Hepatocyte (in vitro differentiated cells): ENCODE results near the gene SORL1-AS1.

Experiments
- EZH2 ChIP-seq: fragments of 200-600 bp; sonication (generic); IDR thresholded peaks from 2 replicates; pipeline ENCODE4 v1.6.1; 2016; ENCODE audit warnings: antibody characterized with exemption, mild to moderate bottlenecking, borderline replicate concordance
- EZH2phosphoT487 ChIP-seq: fragments of 200-600 bp; sonication (generic); IDR thresholded peaks from one replicate; pipeline ENCODE4 v1.6.1; 2018; ENCODE audit warnings: antibody characterized with exemption, mild to moderate bottlenecking, low read depth, moderate library complexity; ENCODE audit not compliant: unreplicated experiment, severe bottlenecking
- TF ChIP-seq, protein P1 (sequence below): fragments of 200-600 bp; sonication (generic); IDR thresholded peaks from 2 replicates; pipeline ENCODE4 v1.5.1; 2016; ENCODE audit warnings: antibody characterized with exemption, mild to moderate bottlenecking; ENCODE audit not compliant: poor library complexity

- TF ChIP-seq, protein P1, sequence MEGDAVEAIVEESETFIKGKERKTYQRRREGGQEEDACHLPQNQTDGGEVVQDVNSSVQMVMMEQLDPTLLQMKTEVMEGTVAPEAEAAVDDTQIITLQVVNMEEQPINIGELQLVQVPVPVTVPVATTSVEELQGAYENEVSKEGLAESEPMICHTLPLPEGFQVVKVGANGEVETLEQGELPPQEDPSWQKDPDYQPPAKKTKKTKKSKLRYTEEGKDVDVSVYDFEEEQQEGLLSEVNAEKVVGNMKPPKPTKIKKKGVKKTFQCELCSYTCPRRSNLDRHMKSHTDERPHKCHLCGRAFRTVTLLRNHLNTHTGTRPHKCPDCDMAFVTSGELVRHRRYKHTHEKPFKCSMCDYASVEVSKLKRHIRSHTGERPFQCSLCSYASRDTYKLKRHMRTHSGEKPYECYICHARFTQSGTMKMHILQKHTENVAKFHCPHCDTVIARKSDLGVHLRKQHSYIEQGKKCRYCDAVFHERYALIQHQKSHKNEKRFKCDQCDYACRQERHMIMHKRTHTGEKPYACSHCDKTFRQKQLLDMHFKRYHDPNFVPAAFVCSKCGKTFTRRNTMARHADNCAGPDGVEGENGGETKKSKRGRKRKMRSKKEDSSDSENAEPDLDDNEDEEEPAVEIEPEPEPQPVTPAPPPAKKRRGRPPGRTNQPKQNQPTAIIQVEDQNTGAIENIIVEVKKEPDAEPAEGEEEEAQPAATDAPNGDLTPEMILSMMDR, result no peak
- TF ChIP-seq EZH2phosphoT487 (no peak), EZH2 (no peak)
Measured at GRCh38 chr11:121427400-121427744, 25.4 kb downstream of the SORL1-AS1 start.
